Psoas muscle (tissue), 8 donors: ENCODE results near the gene IQCE. TPM values are rescaled to one million over a fixed set of nuclear protein-coding genes. Genes with fewer than 3 reads are reported as not detected.

Source experiments
- ATAC-seq, 4 donors: fragments of 200-7000 bp; cut with Tn5 transposase; one replicate each; pipeline ENCODE4 v1.9.1; 2020; ENCODE audit warnings: moderate library complexity in 3 of 4, mild to moderate bottlenecking in 2 of 4
- DNase-seq, 2 donors: peaks; one replicate each; pipeline ENCODE4 v3.0.0-alpha.2; 2020
- H3K27ac ChIP-seq: fragments of 200-600 bp; one replicate; pipeline ENCODE4 v1.8.0; 2022
- H3K27me3 ChIP-seq, 3 donors: fragments of 200-600 bp in 1 of 3; one replicate each; pipeline versions ENCODE4 v1.6.1 to v1.8.0; 2013 to 2022; ENCODE audit warnings: low read length in 2 of 3, mild to moderate bottlenecking in 2 of 3, moderate library complexity in 1 of 3; ENCODE audit not compliant: insufficient read depth in 3 of 3
- H3K36me3 ChIP-seq, 2 donors: fragments of 200-600 bp in 1 of 2; one replicate each; pipeline versions ENCODE4 v1.6.1 to v1.8.0; 2013 to 2022; ENCODE audit warnings: low read depth in 1 of 2, mild to moderate bottlenecking in 1 of 2, moderate library complexity in 1 of 2; ENCODE audit not compliant: insufficient read depth in 1 of 2
- H3K4me1 ChIP-seq: fragments of 200-600 bp; one replicate; pipeline ENCODE4 v1.8.0; 2022
- H3K4me3 ChIP-seq: fragments of 200-600 bp; one replicate; pipeline ENCODE4 v1.8.0; 2022; ENCODE audit warnings: mild to moderate bottlenecking
- H3K9me3 ChIP-seq: fragments of 200-600 bp; one replicate; pipeline ENCODE4 v1.8.0; 2022
- CTCF ChIP-seq: fragments of 200-600 bp; IDR thresholded peaks from one replicate; pipeline ENCODE4 v1.8.0; 2022; ENCODE audit warnings: antibody characterized with exemption
- whole genome bisulfite sequencing, 3 donors: extraction: QIAGEN DNeasy Blood & Tissue Kit; methylation state at CpG; one replicate each; pipeline versions ENCODE4 v1.1.6 to v1.1.7; 2013; 5-methylcytosine and 5-hydroxymethylcytosine counted together
- intact Hi-C, 2 donors: fragments of 100-400 bp; cut with DNase I; formaldehyde crosslinking; loops; one replicate each; pipeline versions ENCODE4 v1.11.0 to v1.14.2; 2022
- polyA plus RNA-seq, 3 donors: library from polyadenylated mRNA; stranded (reverse); fragments of 200-250 nt; gene quantifications; one replicate each; pipeline ENCODE4 v1.2.3, GENCODE V29; 2013
- total RNA-seq, 4 donors: library from RNA; stranded (reverse); fragmentation: NEBNext Ultra II Directional in 2 of 4; extraction: Animal tissue kit (Norgen Biotek cat#: 25700) in 2 of 4; gene quantifications; one replicate each; pipeline versions ENCODE4 v1.2.1 to v1.2.4, GENCODE V29; 2021 to 2023
- donor health status: healthy with polysubstance abuse.
- donor health status: DM: no; HTN: no; CAD: no; lungs with moderate emphysema.
- donor health status: Bipolar disorder and iron deficiency.
- donor health status: healthy.
- donor health status: DM: yes; HTN: yes; CAD: no.
- donor health status: DM: no; HTN: no; CAD: no.
- donor health status: DM: no; HTN: no; CAD: no.
- donor health status: DM: yes; HTN: yes; CAD: no.

IQCE gene
- total and polyA plus RNA-seq, 7 donors = 2.4 to 9.6 (median 6.6) TPM

GRCh38 chr7:2540641-2541051 is 18.1 kb upstream of the IQCE start:
- Histone ChIP-seq H3K4me3 (no peak overlapping the region), H3K36me3 (peaks cover 5 to 82% of the 10 kb centered on the region in 2 donors), H3K27ac (no peak overlapping the region), H3K27me3 (no peaks in the 10 kb centered on the region), H3K9me3 (no peaks in the 10 kb centered on the region), H3K4me1 (no peaks in the 10 kb centered on the region)
- DNase-seq (peak in 1 of 2 donors; percentile 40), ATAC-seq (no peak)
- no peak for TF ChIP-seq CTCF
- WGBS, 3 donors = 89 to 91% (median 90%) methylated on average over 18 to 19 of the region's 19 CpGs
- intact Hi-C loops = no loop called here

- intact Hi-C loops = no loop called here
- H3K4me3 ChIP-seq = no peak overlapping the region
- H3K9me3 ChIP-seq = no peaks in the 10 kb centered on the region
- H3K27me3 ChIP-seq = no peaks in the 10 kb centered on the region
- no peak for TF ChIP-seq CTCF
- WGBS, 3 donors = 88 to 92% (median 90%) methylated on average over 40 of the region's 40 CpGs
- H3K27ac ChIP-seq = no peak overlapping the region
- no peak for DNase-seq
- H3K4me1 ChIP-seq = no peaks in the 10 kb centered on the region
- no peak for ATAC-seq
- H3K36me3 ChIP-seq = peaks cover 5 to 90% of the 10 kb centered on the region in 2 donors
These were observed 17.3 kb upstream of the IQCE start for GRCh38 chr7:2541291-2542010.

GRCh38 chr7:2542011-2542915 is 16.5 kb upstream of the IQCE start:
- Histone ChIP-seq H3K36me3 (peaks cover 8 to 98% of the 10 kb centered on the region in 2 donors), H3K4me1 (no peaks in the 10 kb centered on the region), H3K27me3 (no peaks in the 10 kb centered on the region), H3K4me3 (no peak overlapping the region), H3K27ac (no peak overlapping the region), H3K9me3 (no peaks in the 10 kb centered on the region)
- ATAC-seq (no peak), DNase-seq (peak in 1 of 2 donors; percentile 47)
- 81 to 88% (median 87%) methylated on average over 21 to 25 of the region's 25 CpGs for WGBS, 3 donors
- TF ChIP-seq CTCF = no peak
- intact Hi-C loops = no loop called here

- ATAC-seq = no peak
- no peaks in the 10 kb centered on the region for H3K4me1 ChIP-seq
- H3K36me3 ChIP-seq = peaks cover 8 to 99% of the 10 kb centered on the region in 2 donors
- no peaks in the 10 kb centered on the region for H3K27me3 ChIP-seq
- peak in 1 of 2 donors; percentile 26 for DNase-seq
- H3K9me3 ChIP-seq = no peaks in the 10 kb centered on the region
- H3K27ac ChIP-seq = no peak overlapping the region
- TF ChIP-seq CTCF = no peak
- H3K4me3 ChIP-seq = no peak overlapping the region
- intact Hi-C loops = no loop called here
- 88 to 91% (median 90%) methylated on average over 51 to 53 of the region's 53 CpGs for whole genome bisulfite sequencing, 3 donors
These were observed 15.6 kb upstream of the IQCE start for GRCh38 chr7:2542916-2543871.
